T-helper 9 cell (primary cell): Measurements from ENCODE around the gene NMNAT2.

Experiments used
- DNase-seq: peaks from one replicate; pipeline ENCODE4 v3.0.0-alpha.2; 2020

The NMNAT2 gene

GRCh38 chr1:183310753-183311479 lies 107.3 kb downstream of the NMNAT2 start:
- DNase-seq: no peak

DNA sequence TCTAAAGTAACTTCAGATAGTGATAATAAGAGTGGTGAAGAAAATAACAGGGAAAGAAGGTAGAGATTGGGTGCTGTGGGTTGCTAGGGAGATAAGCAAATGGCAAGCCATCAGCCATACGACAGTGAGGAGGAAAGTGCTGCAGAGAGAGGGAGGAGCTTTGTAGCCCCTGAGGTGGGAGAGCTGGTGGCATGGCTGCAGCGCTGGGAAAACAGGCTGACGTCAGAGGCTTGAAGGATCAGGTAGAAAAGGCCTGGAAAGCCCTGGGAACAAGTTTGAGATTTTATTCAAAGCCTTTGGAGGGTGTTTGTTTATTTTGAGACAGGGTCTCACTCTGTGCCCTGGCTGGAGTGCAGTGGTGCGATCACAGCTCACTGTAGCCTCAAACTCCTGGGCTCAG lies 109.5 kb downstream of the NMNAT2 start:
- no peak for DNase-seq

- DNase-seq: no peak
Measured at GRCh38 chr1:183306317-183307042, 111.7 kb downstream of the NMNAT2 start.

DNA sequence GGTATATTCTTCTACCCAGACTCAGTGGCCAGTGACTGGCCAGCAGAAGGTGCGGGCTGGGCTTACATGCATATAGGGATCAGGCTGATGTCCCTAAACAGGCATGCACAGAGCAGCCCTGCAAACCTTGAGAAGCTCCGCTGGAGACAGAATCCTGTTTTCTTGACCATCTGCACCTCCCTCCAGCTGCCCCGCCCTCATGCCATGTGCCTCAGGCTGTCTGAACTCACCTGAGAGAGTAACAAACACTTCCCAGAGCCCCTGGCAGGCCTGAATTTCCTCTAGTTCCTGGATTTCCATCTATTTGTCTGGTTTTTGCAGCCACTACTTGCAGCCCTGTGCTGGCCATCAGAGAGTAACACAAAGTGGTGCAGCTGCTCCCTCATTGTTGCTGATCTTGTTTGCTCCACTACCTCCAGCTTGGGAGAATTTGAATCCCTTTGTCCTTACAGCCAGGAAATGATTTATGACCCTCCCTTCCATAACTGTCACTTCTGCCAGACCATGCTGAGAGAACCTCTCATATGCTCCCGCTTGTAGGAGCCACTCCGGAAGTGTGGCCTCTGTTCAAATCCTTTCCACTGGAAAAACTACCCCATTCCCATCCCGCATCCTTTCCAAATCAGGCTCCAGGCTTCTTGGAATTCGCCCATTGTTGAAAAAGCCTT lies 113.6 kb downstream of the NMNAT2 start:
- DNase-seq: no peak

DNA sequence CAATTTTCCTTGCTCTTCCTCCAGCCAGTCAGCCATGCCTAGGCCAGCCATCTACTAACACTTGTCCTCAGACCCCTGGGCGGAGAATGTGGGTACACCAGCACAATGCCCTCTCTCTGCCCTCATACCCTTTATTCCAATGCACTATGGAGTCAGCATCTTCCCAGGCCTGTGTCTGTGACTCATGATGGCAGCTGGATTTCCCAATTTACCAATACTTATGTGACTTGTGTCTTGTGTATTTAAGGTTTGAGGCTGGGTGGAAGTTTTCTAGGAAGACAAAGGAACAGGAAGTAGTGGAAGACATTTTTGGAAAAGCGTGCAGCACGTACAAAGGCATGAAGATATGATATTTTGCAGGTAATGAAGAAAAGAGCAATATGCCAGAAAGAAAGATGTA lies 114.3 kb downstream of the NMNAT2 start:
- no peak for DNase-seq

- DNase-seq: no peak
Measured at GRCh38 chr1:183303323-183303645, 114.9 kb downstream of the NMNAT2 start.

GRCh38 chr1:183302452-183303322 lies 115.5 kb downstream of the NMNAT2 start:
- DNase-seq: no peak

GRCh38 chr1:183301239-183301638 lies 116.9 kb downstream of the NMNAT2 start:
- DNase-seq: no peak

- DNase-seq: no peak
Measured at GRCh38 chr1:183300828-183301227, 117.4 kb downstream of the NMNAT2 start.

GRCh38 chr1:183300395-183300794 lies 117.8 kb downstream of the NMNAT2 start:
- no peak for DNase-seq

GRCh38 chr1:183296782-183297181 lies 121.4 kb downstream of the NMNAT2 start:
- no peak for DNase-seq

DNA sequence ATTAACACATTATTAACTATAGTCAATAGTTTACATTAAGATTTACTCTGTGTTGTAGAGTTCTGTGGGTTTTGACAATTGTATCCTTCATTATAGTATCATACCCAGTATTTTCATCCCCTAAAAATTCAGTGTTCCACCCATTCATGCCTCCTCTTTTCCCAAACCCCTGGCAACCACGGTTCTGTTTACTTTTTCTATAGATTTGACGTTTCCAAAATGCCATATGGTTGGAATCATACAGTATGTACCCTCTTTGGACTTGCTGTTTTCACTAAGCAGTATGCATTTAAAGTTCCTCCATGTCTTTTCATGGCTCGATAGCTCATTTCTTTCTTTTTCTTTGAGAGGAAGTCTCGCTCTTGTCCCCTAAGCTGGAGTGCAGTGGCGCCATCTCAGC lies 122.7 kb downstream of the NMNAT2 start:
- DNase-seq: no peak

DNA sequence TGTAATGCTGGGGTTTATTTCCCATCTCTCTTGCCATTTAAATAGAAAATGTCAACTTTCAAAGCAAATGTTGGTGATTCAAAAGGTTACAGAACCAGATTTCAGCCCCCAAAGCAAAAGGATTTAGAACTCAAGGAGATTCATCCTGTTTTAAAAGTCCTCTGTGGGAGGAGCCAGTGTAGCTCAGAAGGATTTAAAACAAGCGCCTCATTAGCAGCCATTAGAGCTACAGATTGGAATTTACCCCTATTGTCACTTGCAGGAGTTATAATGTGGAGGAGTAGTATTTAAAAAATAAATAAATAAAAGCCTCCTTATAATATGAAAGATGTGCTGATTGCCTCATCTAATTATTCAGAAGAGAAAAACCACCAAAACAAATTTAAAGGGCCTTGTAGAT lies 124.3 kb downstream of the NMNAT2 start:
- DNase-seq: no peak

DNA sequence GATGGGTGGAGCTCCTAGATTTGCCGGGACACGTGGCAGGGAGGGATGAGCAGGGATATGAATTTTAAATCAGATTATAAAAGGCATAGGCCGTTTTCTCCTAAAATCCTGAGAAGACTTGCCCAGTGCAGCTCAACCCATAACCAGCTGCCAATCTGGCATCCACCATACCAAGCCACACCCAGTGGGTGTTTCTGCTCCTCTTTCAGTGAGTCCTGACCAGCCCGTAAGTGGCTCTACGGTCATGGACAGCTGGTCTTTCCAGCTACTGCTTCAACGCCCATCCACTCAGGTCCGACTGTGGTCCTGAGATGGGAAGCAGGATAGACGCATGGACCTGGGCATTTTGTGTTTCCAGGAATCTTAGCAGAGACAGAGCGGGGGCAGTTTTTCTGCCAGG lies 124.9 kb downstream of the NMNAT2 start:
- no peak for DNase-seq

- DNase-seq: no peak
Measured at GRCh38 chr1:183291802-183292514, 126.2 kb downstream of the NMNAT2 start.

- no peak for DNase-seq
Measured at GRCh38 chr1:183291216-183291762, 126.9 kb downstream of the NMNAT2 start.

GRCh38 chr1:183290628-183291027 lies 127.6 kb downstream of the NMNAT2 start:
- no peak for DNase-seq

- DNase-seq: no peak
Measured at GRCh38 chr1:183289051-183289496, 129.1 kb downstream of the NMNAT2 start.

DNA sequence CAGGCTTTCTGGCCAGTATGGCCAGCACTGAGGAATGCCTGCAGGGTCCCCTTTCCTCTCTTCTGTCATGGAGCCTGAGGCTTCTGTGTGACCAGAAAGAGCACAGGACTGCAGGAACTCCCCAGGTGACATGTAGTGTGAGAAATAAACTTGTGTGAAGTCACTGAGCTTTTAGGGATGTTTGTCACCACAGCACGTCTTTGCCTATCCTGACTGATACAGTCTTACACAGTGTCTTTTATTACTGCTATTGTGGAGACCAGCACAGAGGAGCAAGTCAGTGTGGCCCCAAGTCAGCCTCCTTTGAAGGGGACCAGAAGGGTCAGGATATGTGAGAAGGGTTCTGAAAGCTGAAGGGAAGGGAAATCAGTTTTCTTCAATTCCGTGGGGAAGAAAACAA lies 129.6 kb downstream of the NMNAT2 start:
- DNase-seq: no peak

GRCh38 chr1:183287191-183287675 lies 130.9 kb downstream of the NMNAT2 start:
- DNase-seq: no peak

DNA sequence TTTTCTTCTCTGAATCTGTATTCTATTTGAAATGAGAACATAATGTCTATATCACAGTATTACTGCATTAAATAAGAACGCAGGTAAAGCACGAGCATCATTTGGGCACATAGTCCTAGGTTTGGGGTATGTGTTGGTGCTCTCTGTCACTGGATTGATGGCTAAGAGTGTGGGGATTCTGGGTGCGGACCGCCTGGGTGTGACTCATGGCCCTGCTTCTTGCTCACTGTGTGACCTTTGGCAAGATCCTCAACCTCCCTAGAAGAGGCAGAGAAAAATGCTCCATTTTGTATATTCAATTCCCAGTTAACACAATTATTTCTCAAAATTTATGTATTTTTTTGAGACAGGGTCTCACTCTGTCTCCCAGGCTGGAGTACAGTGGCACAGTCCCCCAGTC lies 132.4 kb downstream of the NMNAT2 start:
- DNase-seq: no peak

GRCh38 chr1:183285256-183285655 lies 132.9 kb downstream of the NMNAT2 start:
- no peak for DNase-seq
